GM19463 (cell line): ENCODE results near the gene UNC93A.

ENCODE experiments used
- ATAC-seq: cut with Tn5 transposase; IDR thresholded peaks from one replicate; pipeline ENCODE4 v1.9.1; 2021; ENCODE audit warnings: mild to moderate bottlenecking, moderate library complexity; ENCODE audit not compliant: unreplicated experiment

The UNC93A gene

GRCh38 chr6:167293088-167293589 lies 2.0 kb downstream of the UNC93A start:
- no peak for ATAC-seq

- no peak for ATAC-seq
These were observed 2.5 kb downstream of the UNC93A start for GRCh38 chr6:167293590-167294091.

GRCh38 chr6:167294241-167294640 lies 3.1 kb downstream of the UNC93A start:
- no peak for ATAC-seq

GRCh38 chr6:167294651-167295494 lies 3.8 kb downstream of the UNC93A start:
- no peak for ATAC-seq

- ATAC-seq: no peak
These were observed 4.6 kb downstream of the UNC93A start for GRCh38 chr6:167295495-167296292.

- ATAC-seq: no peak
These were observed 5.2 kb downstream of the UNC93A start for GRCh38 chr6:167296293-167296690.

- no peak for ATAC-seq
These were observed 5.8 kb downstream of the UNC93A start for GRCh38 chr6:167296902-167297301.

GRCh38 chr6:167298127-167298526 lies 7.0 kb downstream of the UNC93A start:
- no peak for ATAC-seq

- ATAC-seq: no peak
These were observed 8.7 kb downstream of the UNC93A start for GRCh38 chr6:167299641-167300308.

- ATAC-seq: no peak
These were observed 10.0 kb downstream of the UNC93A start for GRCh38 chr6:167300902-167301777.

- no peak for ATAC-seq
These were observed 11.0 kb downstream of the UNC93A start for GRCh38 chr6:167302074-167302473.

- no peak for ATAC-seq
These were observed 11.7 kb downstream of the UNC93A start for GRCh38 chr6:167302796-167303195.

GRCh38 chr6:167303675-167304625 lies 12.8 kb downstream of the UNC93A start:
- no peak for ATAC-seq

- no peak for ATAC-seq
These were observed 13.8 kb downstream of the UNC93A start for GRCh38 chr6:167304912-167305311.

- ATAC-seq: no peak
These were observed 14.7 kb downstream of the UNC93A start for GRCh38 chr6:167305796-167306195.

GRCh38 chr6:167306401-167306998 lies 15.4 kb downstream of the UNC93A start:
- ATAC-seq: no peak

- no peak for ATAC-seq
These were observed 16.3 kb downstream of the UNC93A start for GRCh38 chr6:167307342-167307955.

GRCh38 chr6:167308207-167308606 lies 17.1 kb downstream of the UNC93A start:
- no peak for ATAC-seq
